Activated T-cell treated with anti-CD3 and anti-CD28 coated beads, Interleukin-2, amount 50 U/mL, for 48 hours (primary cell): Measurements from ENCODE around the gene PTPRG.
"Not testable (repeated sequence)": the region's sequence is repeated elsewhere in the genome, so short reads cannot be mapped to it uniquely, and the experiment has no call there.

Experiments used
- DNase-seq, 2 experiments: peaks; one replicate each; pipeline ENCODE4 v3.0.0-alpha.2; 2020

Gene PTPRG

GRCh38 chr3:61561374-61562041 is at the start of gene PTPRG:
TSS of gene PTPRG (plus strand) at chr3:61561571. CDS start at chr3:61562288, 717 bp downstream.
- peak; percentile 41 to 52 for DNase-seq

GRCh38 chr3:61518590-61518989 is 42.8 kb upstream of the PTPRG start:
- DNase-seq, result no peak

- peak; percentile 21 to 37 for DNase-seq
Measured at GRCh38 chr3:61520966-61521628, 40.3 kb upstream of the PTPRG start.

- DNase-seq, result no peak
Measured at GRCh38 chr3:61522060-61522459, 39.3 kb upstream of the PTPRG start.

- DNase-seq, result no peak
Measured at GRCh38 chr3:61522626-61523025, 38.7 kb upstream of the PTPRG start.

- no peak for DNase-seq
Measured at GRCh38 chr3:61524933-61525332, 36.4 kb upstream of the PTPRG start.

- DNase-seq, result no peak
Measured at GRCh38 chr3:61526308-61526707, 35.1 kb upstream of the PTPRG start.

- no peak for DNase-seq
Measured at GRCh38 chr3:61527011-61527410, 34.4 kb upstream of the PTPRG start.

GRCh38 chr3:61530355-61530754 is 31.0 kb upstream of the PTPRG start:
- DNase-seq, result no peak

- no peak for DNase-seq
Measured at GRCh38 chr3:61531528-61531927, 29.8 kb upstream of the PTPRG start.

- no peak for DNase-seq
Measured at GRCh38 chr3:61532739-61533500, 28.5 kb upstream of the PTPRG start.

- no peak for DNase-seq
Measured at GRCh38 chr3:61535826-61536225, 25.5 kb upstream of the PTPRG start.

- DNase-seq, result no peak
Measured at GRCh38 chr3:61537366-61537765, 24.0 kb upstream of the PTPRG start.

GRCh38 chr3:61538486-61538885 is 22.9 kb upstream of the PTPRG start:
- no peak for DNase-seq

GRCh38 chr3:61541694-61542093 is 19.7 kb upstream of the PTPRG start:
- DNase-seq, result no peak

GRCh38 chr3:61545716-61546115 is 15.7 kb upstream of the PTPRG start:
- no peak for DNase-seq

GRCh38 chr3:61547625-61548024 is 13.7 kb upstream of the PTPRG start:
- no peak for DNase-seq

- DNase-seq, result not testable (repeated sequence)
Measured at GRCh38 chr3:61552704-61553103, 8.7 kb upstream of the PTPRG start.

GRCh38 chr3:61559136-61559731 is 2.1 kb upstream of the PTPRG start:
- no peak for DNase-seq

GRCh38 chr3:61560517-61561373 is 626 bp upstream of the PTPRG start:
- peak; percentile 38 to 41 for DNase-seq

GRCh38 chr3:61562042-61562720 is 810 bp downstream of the PTPRG start:
- DNase-seq, result no peak
